ENCODE results near the gene CIC.

CIC gene

GRCh38 chr19:42242512-42243409 lies 26.3 kb upstream of the CIC start, which contains the start of gene GSK3A:
Gene GSK3A (minus strand): TSS chr19:42242602. CDS start chr19:42242465, 137 bp downstream.
- in situ Hi-C loops (cut with MboI; ENCODE audit: low sequenced_read_pairs), result no loop called here

GRCh38 chr19:42244347-42245220 lies 24.5 kb upstream of the CIC start:
- in situ Hi-C loops (cut with MboI; ENCODE audit: low sequenced_read_pairs), result no loop called here

- in situ Hi-C loops (cut with MboI; ENCODE audit: low sequenced_read_pairs), result no loop called here
Measured at GRCh38 chr19:42245231-42245630, 23.8 kb upstream of the CIC start.

GRCh38 chr19:42246143-42246921 lies 22.7 kb upstream of the CIC start:
- in situ Hi-C loops (cut with MboI; ENCODE audit: low sequenced_read_pairs), result no loop called here

GRCh38 chr19:42246922-42247639 lies 22.0 kb upstream of the CIC start:
- in situ Hi-C loops (cut with MboI; ENCODE audit: low sequenced_read_pairs), result no loop called here

- in situ Hi-C loops (cut with MboI; ENCODE audit: low sequenced_read_pairs), result no loop called here
Measured at GRCh38 chr19:42247640-42248199, 21.3 kb upstream of the CIC start.

GRCh38 chr19:42248270-42249148 lies 20.5 kb upstream of the CIC start:
- in situ Hi-C loops (cut with MboI; ENCODE audit: low sequenced_read_pairs), result no loop called here

- in situ Hi-C loops (cut with MboI; ENCODE audit: low sequenced_read_pairs), result no loop called here
Measured at GRCh38 chr19:42249149-42249750, 19.8 kb upstream of the CIC start.

GRCh38 chr19:42249769-42250168 lies 19.3 kb upstream of the CIC start:
- in situ Hi-C loops (cut with MboI; ENCODE audit: low sequenced_read_pairs), result no loop called here

GRCh38 chr19:42250183-42250665 lies 18.8 kb upstream of the CIC start:
- in situ Hi-C loops (cut with MboI; ENCODE audit: low sequenced_read_pairs), result no loop called here

GRCh38 chr19:42250666-42251531 lies 18.2 kb upstream of the CIC start:
- in situ Hi-C loops (cut with MboI; ENCODE audit: low sequenced_read_pairs), result no loop called here

- in situ Hi-C loops (cut with MboI; ENCODE audit: low sequenced_read_pairs), result no loop called here
Measured at GRCh38 chr19:42251572-42252358, 17.3 kb upstream of the CIC start.

GRCh38 chr19:42252365-42253244 lies 16.4 kb upstream of the CIC start:
- in situ Hi-C loops (cut with MboI; ENCODE audit: low sequenced_read_pairs), result no loop called here

GRCh38 chr19:42253245-42254088 lies 15.6 kb upstream of the CIC start:
- in situ Hi-C loops (cut with MboI; ENCODE audit: low sequenced_read_pairs), result no loop called here

Measured in HL-60/S4 (cell line).